Panc1 (cell line): ENCODE measurements around the gene TAGLN. TPM values are rescaled to one million over a fixed set of nuclear protein-coding genes. Genes with fewer than 3 reads are reported as not detected.

ENCODE experiments used
- ATAC-seq: fragments of 200-7000 bp; cut with Tn5 transposase; 2 replicates; pipeline ENCODE4 v1.9.1; 2020; ENCODE audit warnings: mild to moderate bottlenecking, moderate library complexity
- BruUV-seq: library from RNA; stranded (reverse); fragments of 400-500 nt; replicated peaks from 2 replicates; lab custom pipeline; 2021; lab: Mats Ljungman, UMichigan
- CTCF ChIA-PET: fragments of 300-600 bp; sonication (Branson Sonifier 250); formaldehyde crosslinking; loops from one replicate; lab custom pipeline; 2022; ENCODE audit warnings: antibody characterized with exemption; lab: Charles Lee
- POLR2A ChIA-PET: fragments of 300-600 bp; sonication (Branson Sonifier 250); formaldehyde crosslinking; loops from one replicate; lab custom pipeline; 2022; ENCODE audit warnings: antibody characterized with exemption; lab: Charles Lee
- DNase-seq: peaks from one replicate; pipeline ENCODE4 v3.0.0-alpha.2; 2010; ENCODE audit warnings: low read depth, low spot score
- H3K27ac ChIP-seq: 2 replicates; pipeline ENCODE4 v1.5.1; 2011; ENCODE audit warnings: mild to moderate bottlenecking, low read length, inconsistent platforms
- H3K27me3 ChIP-seq: fragments of 200-500 bp; sonication (Bioruptor generic); 2 replicates; pipeline ENCODE4 v1.6.0; 2014; ENCODE audit warnings: low read length, inconsistent platforms; ENCODE audit not compliant: control insufficient read depth, insufficient read depth
- H3K36me3 ChIP-seq: fragments of 200-500 bp; sonication (Bioruptor generic); 2 replicates; pipeline ENCODE4 v1.5.1; 2014; ENCODE audit warnings: inconsistent platforms, mild to moderate bottlenecking, low read length, moderate library complexity; ENCODE audit not compliant: control insufficient read depth, insufficient read depth
- H3K4me1 ChIP-seq: 2 replicates; pipeline ENCODE4 v1.5.1; 2011; ENCODE audit warnings: inconsistent platforms, mild to moderate bottlenecking, low read length, moderate library complexity; ENCODE audit not compliant: control insufficient read depth, insufficient read depth
- H3K4me3 ChIP-seq, 2 experiments: 2 replicates each; pipeline ENCODE4 v1.5.1; 2011 to 2012; ENCODE audit warnings: low read depth in 2 of 2, low read length in 2 of 2, mild to moderate bottlenecking in 2 of 2, inconsistent platforms in 1 of 2, moderate library complexity in 1 of 2
- H3K9me3 ChIP-seq: fragments of 200-500 bp; sonication (Bioruptor generic); 2 replicates; pipeline ENCODE4 v1.5.1; 2014; ENCODE audit warnings: low read depth, mild to moderate bottlenecking, inconsistent platforms, low read length, moderate library complexity; ENCODE audit not compliant: control insufficient read depth, insufficient read depth
- POLR2AphosphoS5 ChIP-seq: IDR thresholded peaks from 2 replicates; pipeline ENCODE4 v1.6.1; 2012; ENCODE audit warnings: mild to moderate bottlenecking, low read depth, low read length, moderate library complexity
- REST ChIP-seq, 2 experiments: IDR thresholded peaks; 2 replicates each; pipeline ENCODE4 v1.6.1; 2011 to 2012; ENCODE audit warnings: low read depth in 2 of 2, control low read depth in 1 of 2, low read length in 1 of 2, mild to moderate bottlenecking in 1 of 2, moderate library complexity in 1 of 2; ENCODE audit not compliant: insufficient read depth in 1 of 2
- SIN3A ChIP-seq: IDR thresholded peaks from 2 replicates; pipeline ENCODE4 v1.6.1; 2012; ENCODE audit warnings: low read depth, mild to moderate bottlenecking, low read length, moderate library complexity, borderline replicate concordance; ENCODE audit not compliant: insufficient read depth
- TCF7L2 ChIP-seq: IDR thresholded peaks from 2 replicates; pipeline ENCODE4 v1.6.1; 2011; ENCODE audit warnings: mild to moderate bottlenecking, low read depth, low read length, inconsistent platforms
- in situ Hi-C: cut with HindIII; loops from 2 replicates; pipeline ENCODE4 v1.10.0; 2016; ENCODE audit warnings: low sequenced_read_pairs, low pct_unique_long_range_greater_than_20kb
- intact Hi-C: fragments of 100-400 bp; cut with micrococcal nuclease; formaldehyde crosslinking; loops from one replicate; pipeline ENCODE4 v1.10.0; 2022; ENCODE audit not compliant: unreplicated experiment
- total RNA-seq: library from RNA; stranded (reverse); gene quantifications from one replicate; pipeline ENCODE4 v1.2.1, GENCODE V29; 2021; ENCODE audit not compliant: unreplicated experiment
- TF ChIP-seq, protein P1 (sequence below): fragments of 450-650 bp; IDR thresholded peaks from 2 replicates; pipeline ENCODE4 v1.5.1; 2017; ENCODE audit warnings: mild to moderate bottlenecking

The TAGLN gene
- total RNA-seq, 1 experiment from 2014 or later: 6.4 TPM

DNA sequence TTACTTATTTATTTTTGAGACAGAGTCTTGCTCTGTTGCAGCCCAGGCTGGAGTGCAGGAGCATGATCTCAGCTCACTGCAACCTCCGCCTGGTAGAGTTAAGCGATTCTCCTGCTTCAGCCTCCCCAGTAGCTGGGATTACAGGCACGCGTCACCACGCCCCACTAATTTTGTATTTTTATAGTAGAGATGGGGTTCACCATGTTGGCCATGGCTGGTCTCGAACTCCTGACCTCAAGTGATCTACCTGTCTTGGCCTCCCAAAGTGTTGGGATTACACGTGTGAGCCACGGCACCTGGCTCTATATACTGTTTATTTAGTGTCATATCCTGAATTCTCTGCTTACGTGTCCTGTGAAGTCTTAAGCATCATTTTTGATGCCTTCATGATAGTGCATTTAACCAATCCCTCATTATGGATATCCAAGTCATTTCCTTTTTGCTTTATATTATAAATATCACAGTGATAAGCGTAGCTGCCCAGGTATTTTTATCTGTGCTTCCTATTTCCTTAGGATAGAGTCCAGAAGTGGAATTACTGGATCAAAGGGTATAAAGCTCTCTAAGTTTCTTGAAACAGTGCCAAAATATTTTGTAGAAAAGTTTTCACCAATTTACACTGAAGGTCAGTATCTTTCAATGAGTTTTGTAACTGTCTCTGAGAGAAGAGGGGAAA is 21.5 kb upstream of the TAGLN start:
- ChIA-PET CTCF (no interaction called here), POLR2A (no interaction called here)
- Histone ChIP-seq H3K27ac (peak overlapping the region; percentile 87), H3K4me1 (peaks cover 21% of the 10 kb centered on the region), H3K4me3 (peak overlapping the region; percentile 70 to 88), H3K27me3 (no peaks in the 10 kb centered on the region), H3K36me3 (no peaks in the 10 kb centered on the region), H3K9me3 (no peaks in the 10 kb centered on the region)
- in situ Hi-C loops: no loop called here
- ATAC-seq (no peak), DNase-seq (no peak)
- intact Hi-C loops: loop anchor here (10.0 kb wide), 1 partner anchor 47 kb away; no protein-coding TSS in a partner anchor
- TF ChIP-seq SIN3A: no peak
- no peak for TF ChIP-seq REST (IDR thresholded peaks at IDR 0.05; ENCODE audit: insufficient read depth in 1 of 2, low read depth in 2 of 2, low read length in 1 of 2)
- TF ChIP-seq TCF7L2: no peak
- TF ChIP-seq, protein P1, sequence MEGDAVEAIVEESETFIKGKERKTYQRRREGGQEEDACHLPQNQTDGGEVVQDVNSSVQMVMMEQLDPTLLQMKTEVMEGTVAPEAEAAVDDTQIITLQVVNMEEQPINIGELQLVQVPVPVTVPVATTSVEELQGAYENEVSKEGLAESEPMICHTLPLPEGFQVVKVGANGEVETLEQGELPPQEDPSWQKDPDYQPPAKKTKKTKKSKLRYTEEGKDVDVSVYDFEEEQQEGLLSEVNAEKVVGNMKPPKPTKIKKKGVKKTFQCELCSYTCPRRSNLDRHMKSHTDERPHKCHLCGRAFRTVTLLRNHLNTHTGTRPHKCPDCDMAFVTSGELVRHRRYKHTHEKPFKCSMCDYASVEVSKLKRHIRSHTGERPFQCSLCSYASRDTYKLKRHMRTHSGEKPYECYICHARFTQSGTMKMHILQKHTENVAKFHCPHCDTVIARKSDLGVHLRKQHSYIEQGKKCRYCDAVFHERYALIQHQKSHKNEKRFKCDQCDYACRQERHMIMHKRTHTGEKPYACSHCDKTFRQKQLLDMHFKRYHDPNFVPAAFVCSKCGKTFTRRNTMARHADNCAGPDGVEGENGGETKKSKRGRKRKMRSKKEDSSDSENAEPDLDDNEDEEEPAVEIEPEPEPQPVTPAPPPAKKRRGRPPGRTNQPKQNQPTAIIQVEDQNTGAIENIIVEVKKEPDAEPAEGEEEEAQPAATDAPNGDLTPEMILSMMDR: no peak
- no peak for TF ChIP-seq POLR2AphosphoS5
- BruUV-seq: no TSS peak

DNA sequence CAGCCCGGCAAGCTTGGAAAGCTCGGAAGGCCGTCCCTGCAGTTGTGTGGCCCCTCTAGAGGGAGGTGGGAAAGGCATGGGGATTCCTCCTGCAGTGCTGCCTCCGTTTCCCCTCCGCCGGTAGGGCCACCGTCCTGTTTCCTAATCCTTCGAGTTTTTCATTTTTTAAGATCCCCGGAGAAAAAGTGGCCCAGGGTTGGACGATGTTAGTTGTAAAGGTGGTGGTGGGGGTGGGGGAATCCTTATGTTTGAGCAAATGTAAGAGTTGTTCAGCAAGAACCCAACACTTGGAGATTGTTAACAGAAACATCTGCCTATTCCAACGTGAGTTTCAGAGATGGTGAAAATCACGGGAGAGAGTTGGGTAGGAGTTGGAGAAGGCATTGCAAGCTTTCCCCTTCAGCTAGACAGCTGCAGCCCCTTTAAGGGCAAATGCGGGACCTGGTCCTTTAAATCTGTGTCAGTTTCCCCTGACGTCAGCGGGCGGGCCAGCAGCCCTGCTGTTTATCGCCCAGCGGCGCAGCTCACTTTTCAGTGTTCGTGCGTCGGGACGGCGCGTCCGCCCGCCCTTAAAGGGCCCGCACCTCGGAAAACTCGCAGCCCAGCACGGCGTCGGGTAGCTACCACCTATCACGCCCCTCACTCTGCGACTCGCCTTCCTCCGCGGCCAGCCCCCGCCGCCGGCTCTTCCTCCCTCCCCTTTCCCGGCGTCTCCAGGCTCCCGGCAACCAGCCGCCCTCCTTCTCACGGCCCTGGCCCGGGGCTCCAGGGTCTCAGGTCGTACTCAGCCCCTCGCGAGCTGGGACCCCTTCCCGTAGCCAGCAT is 20.7 kb upstream of the TAGLN start, which contains the start of gene SIDT2:
SIDT2 (plus strand) TSS at position 534 of the 825 bp plus-strand sequence. CDS start 521 bp downstream, outside the sequence.
- peak within 1 kb of the TSS; percentile 70 to 88 for H3K4me3 ChIP-seq
- H3K27me3 ChIP-seq: no peaks in the 10 kb centered on the region
- no peaks in the 10 kb centered on the region for H3K36me3 ChIP-seq
- TF ChIP-seq SIN3A (peak; percentile 57; the same call in 1 of the 2 replicates), REST (IDR thresholded peaks at IDR 0.05; ENCODE audit: insufficient read depth in 1 of 2, low read depth in 2 of 2, low read length in 1 of 2) (0 out of 4 replicates have a peak, but pooled peaks of 1 of the 2 experiments have one; percentile 61), POLR2AphosphoS5 (peak; percentile 85), TCF7L2 (peak; percentile 59; the same call in 1 of the 2 replicates)
- TF ChIP-seq, protein P1: no peak
- BruUV-seq: no TSS peak
- POLR2A ChIA-PET: interaction anchor here (1.1 kb wide), 1 partner anchor 12 kb away, joined by 4 read pairs; no protein-coding TSS in a partner anchor
- in situ Hi-C loops: no loop called here
- CTCF ChIA-PET: interaction anchor here (0.9 kb wide), 1 partner anchor 447 kb away, joined by 3 read pairs; no protein-coding TSS in a partner anchor
- intact Hi-C loops: loop anchor here (10.0 kb wide), 1 partner anchor 46 kb away; no protein-coding TSS in a partner anchor
- peak; percentile 96 for ATAC-seq
- no peaks in the 10 kb centered on the region for H3K9me3 ChIP-seq
- peak within 1 kb of the TSS; percentile 87 for H3K27ac ChIP-seq
- H3K4me1 ChIP-seq: peaks cover 21% of the 10 kb centered on the region
- DNase-seq: peak; percentile 78
